ENCODE results near the gene ABHD10. TPM values are rescaled to one million over a fixed set of nuclear protein-coding genes. Genes with fewer than 3 reads are reported as not detected.

ABHD10 gene
- total RNA-seq, 1 experiment from 2014 or later = 30.3 TPM

- no peak for ATAC-seq
- TF ChIP-seq CTCF (IDR thresholded peaks at IDR 0.05) (no peak), POLR2AphosphoS5 (IDR thresholded peaks at IDR 0.05; ENCODE audit: low read depth, low read length) (no peak), SIN3A (IDR thresholded peaks at IDR 0.05; ENCODE audit: borderline replicate concordance, insufficient read depth, low read depth, low read length) (no peak), TCF7L2 (IDR thresholded peaks at IDR 0.05; ENCODE audit: low read depth, low read length) (no peak), REST (IDR thresholded peaks at IDR 0.05; ENCODE audit: insufficient read depth in 1 of 2, low read depth in 2 of 2, low read length in 1 of 2) (no peak)
- CTCF ChIA-PET = no interaction called here
These were observed 35.3 kb upstream of the ABHD10 start for GRCh38 chr3:111943533-111943932.

GRCh38 chr3:111944372-111944771 is 34.5 kb upstream of the ABHD10 start:
- H3K9me3 ChIP-seq (ENCODE audit: control insufficient read depth, insufficient read depth, low read depth, low read length) = no peaks in the 10 kb centered on the region
- DNase-seq (ENCODE audit: low read depth, low spot score) = no peak
- POLR2A ChIA-PET = no interaction called here
- H3K27ac ChIP-seq (ENCODE audit: low read length) = no peak overlapping the region
- no peaks in the 10 kb centered on the region for H3K4me1 ChIP-seq (ENCODE audit: control insufficient read depth, insufficient read depth, low read length)
- no peaks in the 10 kb centered on the region for H3K36me3 ChIP-seq (ENCODE audit: control insufficient read depth, insufficient read depth, low read length)
- no peak overlapping the region for H3K4me3 ChIP-seq (ENCODE audit: low read depth in 2 of 2, low read length in 2 of 2)
- in situ Hi-C loops (cut with HindIII; ENCODE audit: low pct_unique_long_range_greater_than_20kb, low sequenced_read_pairs) = no loop called here
- peaks cover 2% of the 10 kb centered on the region; the same call in 1 of the 2 replicates for H3K27me3 ChIP-seq (ENCODE audit: control insufficient read depth, insufficient read depth, low read length)
- TF ChIP-seq POLR2AphosphoS5 (IDR thresholded peaks at IDR 0.05; ENCODE audit: low read depth, low read length) = no peak
- TF ChIP-seq REST (IDR thresholded peaks at IDR 0.05; ENCODE audit: insufficient read depth in 1 of 2, low read depth in 2 of 2, low read length in 1 of 2) = no peak
- TF ChIP-seq TCF7L2 (IDR thresholded peaks at IDR 0.05; ENCODE audit: low read depth, low read length) = no peak
- no peak for TF ChIP-seq CTCF (IDR thresholded peaks at IDR 0.05)
- no peak for TF ChIP-seq SIN3A (IDR thresholded peaks at IDR 0.05; ENCODE audit: borderline replicate concordance, insufficient read depth, low read depth, low read length)
- intact Hi-C loops (cut with micrococcal nuclease; ENCODE audit: unreplicated experiment) = no loop called here
- ATAC-seq = no peak
- no TSS peak for BruUV-seq (replicated peaks)
- CTCF ChIA-PET = no interaction called here

More at GRCh38 chr3:111943533-111943932, 35.3 kb upstream of the ABHD10 start:
- no peak overlapping the region for H3K27ac ChIP-seq (ENCODE audit: low read length)
- BruUV-seq (replicated peaks) = no TSS peak
- H3K9me3 ChIP-seq (ENCODE audit: control insufficient read depth, insufficient read depth, low read depth, low read length) = no peaks in the 10 kb centered on the region
- in situ Hi-C loops (cut with HindIII; ENCODE audit: low pct_unique_long_range_greater_than_20kb, low sequenced_read_pairs) = no loop called here
- POLR2A ChIA-PET = interaction anchor here (0.6 kb wide), 1 partner anchor 56 kb away, joined by 4 read pairs; no protein-coding TSS in a partner anchor
- H3K4me3 ChIP-seq (ENCODE audit: low read depth in 2 of 2, low read length in 2 of 2) = no peak overlapping the region
- DNase-seq (ENCODE audit: low read depth, low spot score) = no peak
- no peaks in the 10 kb centered on the region for H3K4me1 ChIP-seq (ENCODE audit: control insufficient read depth, insufficient read depth, low read length)
- intact Hi-C loops (cut with micrococcal nuclease; ENCODE audit: unreplicated experiment) = no loop called here
- H3K36me3 ChIP-seq (ENCODE audit: control insufficient read depth, insufficient read depth, low read length) = no peaks in the 10 kb centered on the region
- peaks cover 2% of the 10 kb centered on the region; the same call in 1 of the 2 replicates for H3K27me3 ChIP-seq (ENCODE audit: control insufficient read depth, insufficient read depth, low read length)
